Fibroblast of pulmonary artery (primary cell): ENCODE data around the gene FLII.

Experiments
- DNase-seq: peaks from one replicate; pipeline ENCODE4 v3.0.0-alpha.2; 2010; ENCODE audit warnings: low read depth
- H3K4me3 ChIP-seq: replicated peaks from 2 replicates; pipeline ENCODE4 v1.5.1; 2011; ENCODE audit warnings: low read depth, mild to moderate bottlenecking, control low read depth, low read length, moderate library complexity
- TF ChIP-seq, protein P1 (sequence below): IDR thresholded peaks from 2 replicates; pipeline ENCODE4 v1.5.1; 2011; ENCODE audit warnings: mild to moderate bottlenecking, control low read depth, low read length, inconsistent platforms; ENCODE audit errors: missing control alignments

FLII gene

GRCh38 chr17:18267366-18267765, 8.8 kb upstream of the FLII start:
- H3K4me3 ChIP-seq, result no peak overlapping the region
- no peak for DNase-seq
- TF ChIP-seq, protein P1, sequence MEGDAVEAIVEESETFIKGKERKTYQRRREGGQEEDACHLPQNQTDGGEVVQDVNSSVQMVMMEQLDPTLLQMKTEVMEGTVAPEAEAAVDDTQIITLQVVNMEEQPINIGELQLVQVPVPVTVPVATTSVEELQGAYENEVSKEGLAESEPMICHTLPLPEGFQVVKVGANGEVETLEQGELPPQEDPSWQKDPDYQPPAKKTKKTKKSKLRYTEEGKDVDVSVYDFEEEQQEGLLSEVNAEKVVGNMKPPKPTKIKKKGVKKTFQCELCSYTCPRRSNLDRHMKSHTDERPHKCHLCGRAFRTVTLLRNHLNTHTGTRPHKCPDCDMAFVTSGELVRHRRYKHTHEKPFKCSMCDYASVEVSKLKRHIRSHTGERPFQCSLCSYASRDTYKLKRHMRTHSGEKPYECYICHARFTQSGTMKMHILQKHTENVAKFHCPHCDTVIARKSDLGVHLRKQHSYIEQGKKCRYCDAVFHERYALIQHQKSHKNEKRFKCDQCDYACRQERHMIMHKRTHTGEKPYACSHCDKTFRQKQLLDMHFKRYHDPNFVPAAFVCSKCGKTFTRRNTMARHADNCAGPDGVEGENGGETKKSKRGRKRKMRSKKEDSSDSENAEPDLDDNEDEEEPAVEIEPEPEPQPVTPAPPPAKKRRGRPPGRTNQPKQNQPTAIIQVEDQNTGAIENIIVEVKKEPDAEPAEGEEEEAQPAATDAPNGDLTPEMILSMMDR, result no peak

GRCh38 chr17:18263885-18264682, 5.5 kb upstream of the FLII start:
- DNase-seq, result no peak
- no peak overlapping the region for H3K4me3 ChIP-seq
- TF ChIP-seq, protein P1, result no peak

DNA sequence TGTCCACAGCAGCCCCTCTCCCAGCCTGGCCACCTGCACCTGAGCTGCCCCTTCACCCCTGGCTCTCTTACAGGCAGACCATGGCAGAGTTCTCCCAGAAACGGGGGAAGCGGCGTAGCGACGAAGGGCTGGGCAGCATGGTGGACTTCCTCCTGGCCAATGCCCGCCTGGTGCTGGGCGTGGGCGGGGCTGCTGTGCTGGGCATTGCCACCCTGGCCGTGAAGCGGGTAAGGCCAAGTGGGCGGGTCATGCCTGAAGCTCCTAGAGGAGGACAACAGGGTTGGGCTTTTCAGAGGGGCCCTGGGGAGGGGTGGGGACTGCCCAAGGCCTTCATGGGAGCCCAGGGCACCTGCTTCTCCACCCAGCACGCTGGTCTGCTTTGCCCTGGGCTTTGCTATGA, 4.1 kb upstream of the FLII start:
- no peak for DNase-seq
- TF ChIP-seq, protein P1, result no peak
- no peak overlapping the region for H3K4me3 ChIP-seq

- DNase-seq, result no peak
Measured at GRCh38 chr17:18262111-18262510, 3.6 kb upstream of the FLII start.

GRCh38 chr17:18261659-18262058, 3.1 kb upstream of the FLII start:
- peak overlapping the region; percentile 81 for H3K4me3 ChIP-seq
- no peak for DNase-seq
- TF ChIP-seq, protein P1, result no peak

More at GRCh38 chr17:18262111-18262510, 3.6 kb upstream of the FLII start:
- H3K4me3 ChIP-seq, result no peak overlapping the region
- TF ChIP-seq, protein P1, result no peak

- TF ChIP-seq, protein P1, result no peak
- peak overlapping the region; percentile 81 for H3K4me3 ChIP-seq
- DNase-seq, result peak; percentile 26
Measured at GRCh38 chr17:18261146-18261515, 2.6 kb upstream of the FLII start.
